Measurements from ENCODE around the gene DNMT3B. TPM values are rescaled to one million over a fixed set of nuclear protein-coding genes. Genes with fewer than 3 reads are reported as not detected.

The DNMT3B gene
- total RNA-seq, 1 donor from 2014 or later, result 2.0 TPM

Other genes starting within 250 kb of the DNMT3B start
- gene NOL4L, start 177.1 kb upstream of the DNMT3B start, total RNA-seq, result 53.0 TPM
- gene C20orf203, start 88.4 kb upstream of the DNMT3B start, total RNA-seq, result not detected
- gene COMMD7, start 18.9 kb upstream of the DNMT3B start, total RNA-seq, result 43.8 TPM
- gene MAPRE1, start 57.6 kb downstream of the DNMT3B start, total RNA-seq, result 85.9 TPM
- 0.20 TPM for gene EFCAB8, start 96.5 kb downstream of the DNMT3B start, total RNA-seq
- gene SUN5, start 242.0 kb downstream of the DNMT3B start, total RNA-seq, result not detected
- 0.17 TPM for gene BPIFB2, start 245.3 kb downstream of the DNMT3B start, total RNA-seq